HL-60 (cell line): Measurements from ENCODE around the gene MIF.
"Not testable (repeated sequence)": the region's sequence is repeated elsewhere in the genome, so short reads cannot be mapped to it uniquely, and the experiment has no call there.

ENCODE experiments used
- DNase-seq, 2 experiments: peaks; one replicate each; pipeline ENCODE4 v3.0.0-alpha.2; 2010 to 2020; ENCODE audit warnings: low read depth in 1 of 2, low spot score in 1 of 2
- H3K27ac ChIP-seq: fragments of 250-450 bp; sonication (Bioruptor Pico); replicated peaks from 2 replicates; pipeline ENCODE4 v1.5.1; 2020; ENCODE audit warnings: mild to moderate bottlenecking, moderate library complexity
- H3K27me3 ChIP-seq: fragments of 250-450 bp; sonication (Bioruptor Pico); 2 replicates; pipeline ENCODE4 v1.5.1; 2021; ENCODE audit warnings: mild to moderate bottlenecking, moderate library complexity; ENCODE audit not compliant: insufficient read depth, poor library complexity, severe bottlenecking
- H3K4me3 ChIP-seq: replicated peaks from 2 replicates; pipeline ENCODE4 v1.5.1; 2011; ENCODE audit warnings: mild to moderate bottlenecking, control low read depth, low read length; ENCODE audit not compliant: insufficient read depth
- CTCF ChIP-seq: IDR thresholded peaks from one replicate; pipeline ENCODE4 v1.5.1; 2011; ENCODE audit warnings: low read length, control low read depth, inconsistent platforms; ENCODE audit not compliant: insufficient read depth
- GABPA ChIP-seq: IDR thresholded peaks from 2 replicates; pipeline ENCODE4 v1.6.1; 2012; ENCODE audit warnings: low read depth
- POLR2AphosphoS5 ChIP-seq: IDR thresholded peaks from 2 replicates; pipeline ENCODE4 v1.6.1; 2012; ENCODE audit warnings: low read depth
- REST ChIP-seq: IDR thresholded peaks from 2 replicates; pipeline ENCODE4 v1.6.1; 2012; ENCODE audit warnings: low read depth; ENCODE audit not compliant: insufficient replicate concordance
- SPI1 ChIP-seq: IDR thresholded peaks from 2 replicates; pipeline ENCODE4 v1.6.1; 2012; ENCODE audit warnings: low read depth, mild to moderate bottlenecking, borderline replicate concordance

MIF gene

GRCh38 chr22:23903328-23903971 is 9.3 kb downstream of the MIF start:
- DNase-seq = no peak
- no peaks in the 10 kb centered on the region for H3K27me3 ChIP-seq
- TF ChIP-seq SPI1 (no peak), POLR2AphosphoS5 (no peak), REST (no peak), CTCF (no peak), GABPA (no peak)
- H3K4me3 ChIP-seq = no peak overlapping the region
- H3K27ac ChIP-seq = no peak overlapping the region

- TF ChIP-seq SPI1 (no peak), REST (no peak), CTCF (no peak), GABPA (no peak), POLR2AphosphoS5 (no peak)
- Histone ChIP-seq H3K27me3 (no peaks in the 10 kb centered on the region), H3K4me3 (no peak overlapping the region), H3K27ac (no peak overlapping the region)
- peak in 1 of 2 experiments; percentile 30 for DNase-seq
These were observed 10.5 kb downstream of the MIF start for GRCh38 chr22:23904573-23905254.

GRCh38 chr22:23906641-23907040 is 12.5 kb downstream of the MIF start:
- Histone ChIP-seq H3K27me3 (no peaks in the 10 kb centered on the region), H3K27ac (no peak overlapping the region), H3K4me3 (no peak overlapping the region)
- TF ChIP-seq SPI1 (no peak), CTCF (no peak), REST (no peak), GABPA (no peak), POLR2AphosphoS5 (no peak)
- no peak for DNase-seq

GRCh38 chr22:23907423-23907822 is 13.2 kb downstream of the MIF start:
- H3K27me3 ChIP-seq, H3K27ac ChIP-seq, DNase-seq, H3K4me3 ChIP-seq: not testable (repeated sequence)
